ENCODE data around the gene ACSF3. TPM values are rescaled to one million over a fixed set of nuclear protein-coding genes. Genes with fewer than 3 reads are reported as not detected.
"Not testable (repeated sequence)": the region's sequence is repeated elsewhere in the genome, so short reads cannot be mapped to it uniquely, and the experiment has no call there.

The ACSF3 gene
- total RNA-seq, 6 experiments from 2014 or later, result 18.4 to 24.2 (median 21.2) TPM

DNA sequence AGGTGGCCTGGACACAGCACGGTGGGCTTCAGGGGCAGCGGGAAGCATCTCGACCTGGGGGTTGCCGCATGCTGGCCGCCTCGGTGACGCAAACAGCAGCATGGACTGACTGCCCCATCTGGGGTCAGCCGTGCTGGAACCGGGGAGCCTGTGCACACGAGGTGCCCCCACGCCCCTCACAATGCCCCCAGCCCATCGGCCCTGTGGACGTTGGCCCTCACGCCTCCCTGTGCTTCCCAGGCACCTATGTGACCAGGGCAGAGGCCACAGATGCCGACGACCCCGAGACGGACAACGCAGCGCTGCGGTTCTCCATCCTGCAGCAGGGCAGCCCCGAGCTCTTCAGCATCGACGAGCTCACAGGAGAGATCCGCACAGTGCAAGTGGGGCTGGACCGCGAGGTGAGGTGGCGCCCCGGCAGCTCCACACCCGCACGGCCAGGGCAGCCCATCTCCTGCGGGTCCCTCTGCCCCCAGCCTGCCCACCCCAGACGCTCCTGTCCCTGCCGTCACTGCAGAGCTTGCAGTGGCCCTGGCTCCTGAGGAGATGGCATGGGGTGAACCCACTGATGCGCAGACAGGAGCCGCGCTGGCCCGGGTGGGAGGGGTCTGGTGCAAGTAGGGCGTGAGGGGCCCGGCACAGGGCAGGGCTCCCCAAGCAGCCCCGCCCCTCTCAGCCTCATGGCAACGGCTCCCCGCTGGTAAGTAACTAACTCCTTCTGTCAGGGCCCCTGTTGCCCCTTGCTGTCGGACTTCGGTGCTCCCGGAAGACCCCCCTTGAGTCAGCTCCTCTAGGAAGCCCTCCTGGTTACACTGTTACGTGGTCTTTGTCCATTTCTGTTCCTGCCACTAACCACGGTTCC, 91.5 kb downstream of the ACSF3 start:
- Mint-ChIP-seq H3K27me3 (ENCODE audit: insufficient read depth) (peaks cover 6% of the 10 kb centered on the region), H3K4me1 (ENCODE audit: low read depth) (no peaks in the 10 kb centered on the region), H3K36me3 (ENCODE audit: low read depth) (no peaks in the 10 kb centered on the region), H3K4me3 (no peak overlapping the region), H3K9me3 (no peaks in the 10 kb centered on the region), H3K27ac (no peak overlapping the region)
- no peak for DNase-seq
- TF ChIP-seq, protein P1, sequence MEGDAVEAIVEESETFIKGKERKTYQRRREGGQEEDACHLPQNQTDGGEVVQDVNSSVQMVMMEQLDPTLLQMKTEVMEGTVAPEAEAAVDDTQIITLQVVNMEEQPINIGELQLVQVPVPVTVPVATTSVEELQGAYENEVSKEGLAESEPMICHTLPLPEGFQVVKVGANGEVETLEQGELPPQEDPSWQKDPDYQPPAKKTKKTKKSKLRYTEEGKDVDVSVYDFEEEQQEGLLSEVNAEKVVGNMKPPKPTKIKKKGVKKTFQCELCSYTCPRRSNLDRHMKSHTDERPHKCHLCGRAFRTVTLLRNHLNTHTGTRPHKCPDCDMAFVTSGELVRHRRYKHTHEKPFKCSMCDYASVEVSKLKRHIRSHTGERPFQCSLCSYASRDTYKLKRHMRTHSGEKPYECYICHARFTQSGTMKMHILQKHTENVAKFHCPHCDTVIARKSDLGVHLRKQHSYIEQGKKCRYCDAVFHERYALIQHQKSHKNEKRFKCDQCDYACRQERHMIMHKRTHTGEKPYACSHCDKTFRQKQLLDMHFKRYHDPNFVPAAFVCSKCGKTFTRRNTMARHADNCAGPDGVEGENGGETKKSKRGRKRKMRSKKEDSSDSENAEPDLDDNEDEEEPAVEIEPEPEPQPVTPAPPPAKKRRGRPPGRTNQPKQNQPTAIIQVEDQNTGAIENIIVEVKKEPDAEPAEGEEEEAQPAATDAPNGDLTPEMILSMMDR (IDR thresholded peaks at IDR 0.05), result no peak

DNA sequence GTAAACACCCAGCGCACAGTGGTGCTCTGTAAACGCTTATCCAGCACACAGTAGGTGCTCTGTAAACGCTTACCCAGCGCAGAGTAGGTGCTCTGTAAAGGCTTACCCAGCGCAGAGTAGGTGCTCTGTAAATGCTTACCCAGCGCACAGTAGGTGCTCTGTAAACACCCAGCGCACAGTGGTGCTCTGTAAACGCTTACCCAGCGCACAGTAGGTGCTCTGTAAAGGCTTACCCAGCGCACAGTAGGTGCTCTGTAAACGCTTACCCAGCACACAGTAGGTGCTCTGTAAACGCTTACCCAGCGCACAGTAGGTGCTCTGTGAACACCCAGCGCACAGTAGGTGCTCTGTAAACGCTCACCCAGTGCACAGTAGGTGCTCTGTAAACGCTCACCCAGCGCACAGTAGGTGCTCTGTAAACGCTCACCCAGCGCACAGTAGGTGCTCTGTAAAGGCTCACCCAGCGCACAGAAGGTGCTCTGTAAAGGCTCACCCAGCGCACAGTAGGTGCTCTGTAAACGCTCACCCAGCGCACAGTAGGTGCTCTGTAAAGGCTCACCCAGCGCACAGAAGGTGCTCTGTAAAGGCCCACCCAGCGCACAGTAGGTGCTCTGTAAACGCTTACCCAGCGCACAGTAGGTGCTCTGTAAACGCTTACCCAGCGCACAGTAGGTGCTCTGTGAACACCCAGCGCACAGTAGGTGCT, 92.4 kb downstream of the ACSF3 start:
- H3K36me3 Mint-ChIP-seq (ENCODE audit: low read depth); H3K27me3 Mint-ChIP-seq (ENCODE audit: insufficient read depth); H3K9me3 Mint-ChIP-seq; DNase-seq; H3K27ac Mint-ChIP-seq; H3K4me3 Mint-ChIP-seq; H3K4me1 Mint-ChIP-seq (ENCODE audit: low read depth): not testable (repeated sequence)

DNA sequence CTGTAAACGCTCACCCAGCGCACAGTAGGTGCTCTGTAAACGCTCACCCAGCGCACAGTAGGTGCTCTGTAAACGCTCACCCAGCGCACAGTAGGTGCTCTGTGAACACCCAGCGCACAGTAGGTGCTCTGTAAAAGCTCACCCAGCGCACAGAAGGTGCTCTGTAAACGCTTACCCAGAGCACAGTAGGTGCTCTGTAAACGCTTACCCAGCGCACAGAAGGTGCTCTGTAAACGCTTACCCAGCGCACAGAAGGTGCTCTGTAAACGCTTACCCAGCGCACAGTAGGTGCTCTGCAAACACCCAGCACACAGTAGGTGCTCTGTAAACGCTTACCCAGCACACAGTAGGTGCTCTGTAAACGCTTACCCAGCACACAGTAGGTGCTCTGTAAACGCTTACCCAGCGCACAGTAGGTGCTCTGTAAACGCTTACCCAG, 93.0 kb downstream of the ACSF3 start:
- H3K36me3 Mint-ChIP-seq (ENCODE audit: low read depth); H3K4me3 Mint-ChIP-seq; DNase-seq; H3K4me1 Mint-ChIP-seq (ENCODE audit: low read depth); H3K27me3 Mint-ChIP-seq (ENCODE audit: insufficient read depth); H3K27ac Mint-ChIP-seq; H3K9me3 Mint-ChIP-seq: not testable (repeated sequence)

DNA sequence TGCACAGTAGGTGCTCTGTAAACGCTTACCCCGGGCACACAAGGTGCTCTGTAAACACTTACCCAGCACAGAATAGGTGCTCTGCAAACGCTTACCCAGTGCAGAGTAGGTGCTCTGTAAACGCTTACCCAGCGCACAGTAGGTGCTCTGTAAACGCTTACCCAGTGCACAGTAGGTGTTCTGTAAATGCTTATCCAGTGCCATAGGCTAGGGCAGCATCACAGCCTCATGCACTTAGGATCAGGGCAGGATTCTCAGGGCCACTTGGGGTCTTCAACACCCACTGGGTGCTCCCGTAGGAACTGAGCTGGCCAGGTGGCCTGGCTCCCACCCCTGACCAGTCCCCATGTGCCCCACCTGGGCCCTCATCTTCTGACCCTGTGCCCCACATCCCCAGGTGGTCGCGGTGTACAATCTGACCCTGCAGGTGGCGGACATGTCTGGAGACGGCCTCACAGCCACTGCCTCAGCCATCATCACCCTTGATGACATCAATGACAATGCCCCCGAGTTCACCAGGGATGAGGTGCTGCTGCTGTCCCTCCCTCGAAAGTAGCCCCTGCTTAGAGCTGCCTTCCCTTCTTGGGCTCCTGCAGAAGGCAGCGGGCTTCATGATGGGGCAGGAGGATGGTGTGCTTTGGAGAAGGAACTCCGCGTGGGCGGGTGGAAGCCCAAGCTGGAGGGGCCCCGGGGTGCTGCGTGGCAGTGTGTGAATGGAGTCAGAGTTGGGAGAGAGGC, 93.5 kb downstream of the ACSF3 start:
- no peaks in the 10 kb centered on the region for H3K9me3 Mint-ChIP-seq
- no peaks in the 10 kb centered on the region for H3K36me3 Mint-ChIP-seq (ENCODE audit: low read depth)
- H3K27me3 Mint-ChIP-seq (ENCODE audit: insufficient read depth), result peaks cover 4% of the 10 kb centered on the region
- TF ChIP-seq, protein P1 (IDR thresholded peaks at IDR 0.05), result no peak
- no peak overlapping the region for H3K4me3 Mint-ChIP-seq
- no peak overlapping the region; the same call in 1 of the 2 replicates for H3K27ac Mint-ChIP-seq
- DNase-seq, result no peak
- H3K4me1 Mint-ChIP-seq (ENCODE audit: low read depth), result no peaks in the 10 kb centered on the region

DNA sequence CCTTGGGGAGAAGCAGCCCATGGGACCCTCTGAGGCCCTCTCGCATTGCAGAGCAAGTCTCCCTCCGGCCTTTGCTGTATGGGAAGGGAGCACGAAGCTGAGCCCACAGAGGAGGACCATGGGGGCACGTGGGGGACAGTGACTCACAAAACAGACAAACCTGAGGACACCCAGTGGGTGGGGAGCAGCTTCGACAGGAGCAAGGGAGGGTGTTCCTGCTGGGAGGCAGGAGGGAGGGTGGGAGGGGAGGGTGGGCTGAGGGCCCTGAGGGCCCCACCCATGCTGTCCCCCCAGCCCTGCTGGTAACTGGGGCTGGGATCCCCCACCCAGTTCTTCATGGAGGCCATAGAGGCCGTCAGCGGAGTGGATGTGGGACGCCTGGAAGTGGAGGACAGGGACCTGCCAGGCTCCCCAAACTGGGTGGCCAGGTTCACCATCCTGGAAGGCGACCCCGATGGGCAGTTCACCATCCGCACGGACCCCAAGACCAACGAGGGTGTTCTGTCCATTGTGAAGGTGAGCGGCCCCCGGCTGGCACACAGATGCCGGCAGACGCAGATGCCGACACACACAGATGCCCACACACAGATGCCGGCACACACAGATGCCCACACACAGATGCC, 94.2 kb downstream of the ACSF3 start:
- H3K36me3 Mint-ChIP-seq (ENCODE audit: low read depth), result no peaks in the 10 kb centered on the region
- DNase-seq, result peak; percentile 28
- H3K27ac Mint-ChIP-seq, result no peak overlapping the region
- peaks cover 4% of the 10 kb centered on the region for H3K27me3 Mint-ChIP-seq (ENCODE audit: insufficient read depth)
- no peaks in the 10 kb centered on the region for H3K9me3 Mint-ChIP-seq
- no peak overlapping the region for H3K4me3 Mint-ChIP-seq
- H3K4me1 Mint-ChIP-seq (ENCODE audit: low read depth), result no peaks in the 10 kb centered on the region
- TF ChIP-seq, protein P1 (IDR thresholded peaks at IDR 0.05), result no peak

DNA sequence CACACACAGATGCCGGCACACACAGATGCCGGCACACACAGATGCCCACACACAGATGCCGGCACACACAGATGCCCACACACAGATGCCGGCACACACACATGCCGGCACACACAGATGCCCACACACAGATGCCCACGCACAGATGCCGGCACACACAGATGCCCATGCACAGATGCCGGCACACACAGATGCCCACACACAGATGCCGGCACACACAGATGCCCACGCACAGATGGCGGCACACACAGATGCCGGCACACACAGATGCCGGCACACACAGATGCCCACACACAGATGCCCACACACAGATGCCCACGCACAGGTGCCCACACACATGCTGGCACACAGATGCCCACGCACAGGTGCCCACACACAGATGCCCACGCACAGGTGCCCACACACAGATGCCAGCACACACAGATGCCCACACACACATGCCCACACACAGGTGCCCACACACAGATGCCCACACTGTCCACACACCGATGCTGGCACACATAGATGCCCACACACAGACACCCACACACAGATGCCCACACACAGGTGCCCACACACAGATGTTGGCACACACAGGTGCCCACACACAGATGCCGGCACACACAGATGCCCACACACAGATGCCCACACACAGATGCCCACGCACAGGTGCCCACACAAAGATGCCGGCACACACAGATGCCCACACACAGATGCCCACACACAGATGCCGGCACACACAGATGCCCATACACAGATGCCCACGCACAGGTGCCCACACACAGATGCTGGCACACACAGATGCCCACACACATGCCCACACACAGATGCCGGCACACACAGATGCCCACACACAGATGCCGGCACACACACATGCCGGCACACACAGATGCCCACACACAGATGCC, 95.1 kb downstream of the ACSF3 start:
- H3K4me1 Mint-ChIP-seq (ENCODE audit: low read depth); DNase-seq; H3K9me3 Mint-ChIP-seq; H3K27ac Mint-ChIP-seq; H3K27me3 Mint-ChIP-seq (ENCODE audit: insufficient read depth); H3K36me3 Mint-ChIP-seq (ENCODE audit: low read depth); H3K4me3 Mint-ChIP-seq: not testable (repeated sequence)

Data from HFFc6 (cell line).